Spinal cord (tissue), 10 donors: ENCODE data around the gene TMEM244. TPM values are rescaled to one million over a fixed set of nuclear protein-coding genes. Genes with fewer than 3 reads are reported as not detected.
"Not testable (repeated sequence)": the region's sequence is repeated elsewhere in the genome, so short reads cannot be mapped to it uniquely, and the experiment has no call there.

Experiments
- DNase-seq, 6 donors: peaks; one replicate each; pipeline versions ENCODE4 v3.0.0 to v3.0.0-alpha.2; 2013 to 2015; ENCODE audit warnings: low spot score in 6 of 6, low read depth in 4 of 6
- H3K27ac ChIP-seq: one replicate; pipeline ENCODE4 v1.5.1; 2013; ENCODE audit warnings: low read depth, low read length, control low read depth
- H3K27me3 ChIP-seq: one replicate; pipeline ENCODE4 v1.6.1; 2013; ENCODE audit warnings: low read length; ENCODE audit not compliant: control insufficient read depth, insufficient read depth
- H3K36me3 ChIP-seq: one replicate; pipeline ENCODE4 v1.6.1; 2013; ENCODE audit warnings: low read length; ENCODE audit not compliant: control insufficient read depth, insufficient read depth
- H3K4me1 ChIP-seq: one replicate; pipeline ENCODE4 v1.6.1; 2013; ENCODE audit warnings: low read length; ENCODE audit not compliant: control insufficient read depth, insufficient read depth
- H3K4me3 ChIP-seq: one replicate; pipeline ENCODE4 v1.5.1; 2013; ENCODE audit warnings: low read depth, low read length, control low read depth
- H3K9me3 ChIP-seq: one replicate; pipeline ENCODE4 v1.6.1; 2013; ENCODE audit warnings: low read length; ENCODE audit not compliant: control insufficient read depth, insufficient read depth
- WGBS: methylation state at CpG from one replicate; pipeline ENCODE4 v1.1.5; 2013; ENCODE audit warnings: missing lambda C conversion rate; ENCODE audit not compliant: insufficient coverage; 5-methylcytosine and 5-hydroxymethylcytosine counted together
- polyA plus RNA-seq, 2 donors: library from polyadenylated mRNA; unstranded; fragments of 120-200 nt; gene quantifications; one replicate each; pipeline ENCODE4 v1.2.1, GENCODE V29; 2013; ENCODE audit not compliant: insufficient read length in 2 of 2
- total RNA-seq, 2 donors: library from RNA; depleted of rRNA in 1 of 2; stranded (reverse); fragments of 120-200 nt in 1 of 2; fragments of >200 nt in 1 of 2; gene quantifications; one replicate each; pipeline versions ENCODE4 v1.2.3 to v1.2.4, GENCODE V29; 2013 to 2014
- donor health status: healthy.

The TMEM244 gene
- total and polyA plus RNA-seq, 4 donors: not detected

- H3K27ac ChIP-seq: no peak overlapping the region
- no peaks in the 10 kb centered on the region for H3K9me3 ChIP-seq
- no peaks in the 10 kb centered on the region for H3K4me1 ChIP-seq
- no CpG with 5 or more reads among the region's 7 CpGs for WGBS
- no peaks in the 10 kb centered on the region for H3K27me3 ChIP-seq
- H3K4me3 ChIP-seq: no peak overlapping the region
- H3K36me3 ChIP-seq: no peaks in the 10 kb centered on the region
- DNase-seq: no peak
Measured at GRCh38 chr6:129832299-129832698, 28.8 kb downstream of the TMEM244 start.

- no peak overlapping the region for H3K27ac ChIP-seq
- no peak overlapping the region for H3K4me3 ChIP-seq
- no peaks in the 10 kb centered on the region for H3K36me3 ChIP-seq
- no peaks in the 10 kb centered on the region for H3K9me3 ChIP-seq
- no peaks in the 10 kb centered on the region for H3K27me3 ChIP-seq
- H3K4me1 ChIP-seq: no peaks in the 10 kb centered on the region
- no CpG with 5 or more reads among the region's 3 CpGs for WGBS
- DNase-seq: no peak
Measured at GRCh38 chr6:129828229-129828628, 32.9 kb downstream of the TMEM244 start.

DNA sequence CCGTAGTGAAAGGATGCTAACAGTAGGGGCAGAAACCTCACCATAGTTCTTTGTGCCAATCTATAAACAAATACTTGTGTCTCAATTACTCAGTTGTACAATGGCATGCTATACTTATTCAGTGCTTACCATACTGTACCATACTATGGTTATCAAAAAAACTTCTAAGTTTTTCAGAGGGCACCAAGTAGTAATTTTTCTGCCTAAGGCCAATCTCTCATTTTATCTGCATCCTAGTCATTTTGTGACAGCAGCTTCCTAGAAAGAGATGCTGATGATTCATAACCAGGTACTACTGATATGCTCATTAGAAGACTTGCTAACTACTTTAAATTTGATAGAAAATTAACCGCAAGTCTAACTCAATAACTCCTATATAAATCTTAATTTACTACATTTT lies 42.9 kb downstream of the TMEM244 start:
- no peak overlapping the region for H3K4me3 ChIP-seq

DNA sequence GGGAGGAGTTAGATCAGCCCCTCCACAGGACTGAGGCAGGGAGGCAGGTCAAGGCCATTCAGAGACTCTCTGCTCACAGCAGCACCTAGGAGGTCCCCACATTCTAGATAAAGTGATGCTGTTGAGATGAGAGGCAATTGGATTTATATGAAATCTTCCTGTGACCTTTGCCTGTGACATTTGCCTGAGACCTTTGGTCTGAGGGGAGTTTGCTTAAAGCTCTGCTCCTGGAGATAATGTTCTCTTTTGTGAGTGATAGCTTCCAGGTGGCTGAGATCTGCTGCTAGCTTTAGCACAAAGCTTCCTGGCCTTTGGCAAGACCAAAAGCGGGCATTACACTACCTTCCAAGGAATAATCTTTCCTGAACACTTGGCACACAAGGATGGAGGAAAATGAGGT lies 43.3 kb downstream of the TMEM244 start:
- no peak for DNase-seq
- Histone ChIP-seq H3K27ac (no peak overlapping the region), H3K4me1 (no peaks in the 10 kb centered on the region), H3K9me3 (no peaks in the 10 kb centered on the region), H3K27me3 (no peaks in the 10 kb centered on the region), H3K36me3 (no peaks in the 10 kb centered on the region), H3K4me3 (no peak overlapping the region)
- WGBS: no CpG with 5 or more reads among the region's 1 CpG

More for the DNA sequence above, 42.9 kb downstream of the TMEM244 start:
- no CpG with 5 or more reads among the region's 2 CpGs for WGBS
- Histone ChIP-seq H3K4me1 (no peaks in the 10 kb centered on the region), H3K27me3 (no peaks in the 10 kb centered on the region), H3K9me3 (no peaks in the 10 kb centered on the region), H3K36me3 (no peaks in the 10 kb centered on the region), H3K27ac (no peak overlapping the region)
- DNase-seq: no peak

DNA sequence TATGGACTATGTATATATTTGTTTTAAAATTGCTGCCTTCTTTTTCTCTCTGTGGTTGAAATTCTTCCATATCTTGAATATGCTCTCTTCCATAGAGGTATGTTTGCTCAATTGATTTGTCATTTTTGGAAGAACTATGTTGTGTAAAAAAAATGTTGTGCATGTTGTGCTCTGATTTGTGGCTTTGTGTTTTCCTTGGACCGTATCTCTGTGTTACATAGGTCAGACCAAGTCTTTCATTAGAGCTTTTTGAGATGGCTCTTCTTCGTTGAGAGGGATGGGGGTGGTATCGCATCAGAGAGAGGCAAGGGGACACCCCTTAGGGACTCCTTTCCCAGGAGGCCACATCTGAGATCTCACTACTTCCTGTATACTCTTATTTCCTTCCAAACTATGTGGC lies 43.8 kb downstream of the TMEM244 start:
- H3K36me3 ChIP-seq: no peaks in the 10 kb centered on the region
- H3K27me3 ChIP-seq: no peaks in the 10 kb centered on the region
- no peak overlapping the region for H3K27ac ChIP-seq
- H3K9me3 ChIP-seq: no peaks in the 10 kb centered on the region
- WGBS: 96% methylated on average over 2 of the region's 3 CpGs
- H3K4me1 ChIP-seq: no peaks in the 10 kb centered on the region
- H3K4me3 ChIP-seq: no peak overlapping the region
- DNase-seq: no peak

- Histone ChIP-seq H3K36me3 (no peaks in the 10 kb centered on the region), H3K27ac (no peak overlapping the region), H3K4me3 (no peak overlapping the region), H3K27me3 (no peaks in the 10 kb centered on the region), H3K9me3 (no peaks in the 10 kb centered on the region), H3K4me1 (no peaks in the 10 kb centered on the region)
- no peak for DNase-seq
- no CpG with 5 or more reads among the region's 2 CpGs for WGBS
Measured at GRCh38 chr6:129812145-129812777, 48.9 kb downstream of the TMEM244 start.

- H3K4me1 ChIP-seq, H3K27ac ChIP-seq, H3K9me3 ChIP-seq, H3K4me3 ChIP-seq, H3K27me3 ChIP-seq, DNase-seq, H3K36me3 ChIP-seq: not testable (repeated sequence)
- WGBS: no CpG with 5 or more reads among the region's 2 CpGs
Measured at GRCh38 chr6:129807141-129807540, 54.0 kb downstream of the TMEM244 start.

GRCh38 chr6:129802920-129803319 lies 58.2 kb downstream of the TMEM244 start:
- H3K4me1 ChIP-seq, H3K4me3 ChIP-seq, H3K27ac ChIP-seq, H3K27me3 ChIP-seq, H3K36me3 ChIP-seq, DNase-seq, H3K9me3 ChIP-seq: not testable (repeated sequence)

- no peak overlapping the region for H3K27ac ChIP-seq
- WGBS: 96% methylated on average over 3 of the region's 4 CpGs
- H3K9me3 ChIP-seq: no peaks in the 10 kb centered on the region
- no peaks in the 10 kb centered on the region for H3K27me3 ChIP-seq
- no peaks in the 10 kb centered on the region for H3K4me1 ChIP-seq
- no peak overlapping the region for H3K4me3 ChIP-seq
- no peaks in the 10 kb centered on the region for H3K36me3 ChIP-seq
- DNase-seq: no peak
Measured at GRCh38 chr6:129801909-129802308, 59.2 kb downstream of the TMEM244 start.

- no peaks in the 10 kb centered on the region for H3K27me3 ChIP-seq
- WGBS: 100% methylated on average over 1 of the region's 2 CpGs
- no peaks in the 10 kb centered on the region for H3K36me3 ChIP-seq
- no peak overlapping the region for H3K27ac ChIP-seq
- H3K4me3 ChIP-seq: no peak overlapping the region
- DNase-seq: no peak
- H3K4me1 ChIP-seq: no peaks in the 10 kb centered on the region
- H3K9me3 ChIP-seq: no peaks in the 10 kb centered on the region
Measured at GRCh38 chr6:129795261-129795660, 65.9 kb downstream of the TMEM244 start.
